SK-N-SH (cell line): ENCODE measurements around the gene TNFRSF12A. TPM values are rescaled to one million over a fixed set of nuclear protein-coding genes. Genes with fewer than 3 reads are reported as not detected.

Experiments used
- CTCF ChIA-PET: fragments of 300-600, 350-600 bp; formaldehyde crosslinking; extraction: SDS; loops from one replicate; lab custom pipeline; 2021; lab: Yijun Ruan, JAX
- POLR2A ChIA-PET: fragments of 350-600 bp; sonication (Branson Sonifier 250); formaldehyde crosslinking; extraction: SDS; loops from one replicate; lab custom pipeline; 2020; ENCODE audit warnings: antibody characterized with exemption, inconsistent platforms; lab: Yijun Ruan, JAX
- DNase-seq: peaks from one replicate; pipeline ENCODE4 v3.0.0; 2012
- H2AFZ ChIP-seq: fragments of 200-600 bp; sonication (generic); 2 replicates; pipeline ENCODE4 v1.8.1; 2016; ENCODE audit warnings: antibody characterized with exemption, mild to moderate bottlenecking, low read depth
- H3F3A ChIP-seq: fragments of 200-600 bp; sonication (generic); replicated peaks from 2 replicates; pipeline ENCODE3; 2016; ENCODE audit warnings: antibody characterized with exemption, mild to moderate bottlenecking; ENCODE audit not compliant: insufficient read depth
- H3K27ac ChIP-seq, 2 experiments: fragments of 200-500 bp in 1 of 2; fragments of 200-600 bp in 1 of 2; sonication (Bioruptor generic) in 1 of 2; sonication (generic), shearing (Covaris generic) in 1 of 2; 2 replicates each; pipeline versions ENCODE4 v1.5.1 to v1.6.1; 2014 to 2016; ENCODE audit warnings: low read depth in 2 of 2, inconsistent platforms in 1 of 2, low read length in 1 of 2, mild to moderate bottlenecking in 1 of 2, mixed read lengths in 1 of 2
- H3K27me3 ChIP-seq: fragments of 200-600 bp; sonication (generic), shearing (Covaris generic); 2 replicates; pipeline ENCODE4 v1.6.1; 2016; ENCODE audit warnings: mixed run types; ENCODE audit not compliant: insufficient read depth
- H3K36me3 ChIP-seq, 2 experiments: fragments of 200-500 bp in 1 of 2; fragments of 200-600 bp in 1 of 2; sonication (Bioruptor generic) in 1 of 2; sonication (generic) in 1 of 2; replicated peaks in 1 of 2; 2 replicates each; pipeline versions ENCODE3 to v1.5.1; 2014 to 2016; ENCODE audit warnings: low read length in 1 of 2, mild to moderate bottlenecking in 1 of 2; ENCODE audit not compliant: insufficient read depth in 2 of 2, control insufficient read depth in 1 of 2
- H3K4me1 ChIP-seq, 2 experiments: fragments of 200-500 bp in 1 of 2; fragments of 200-600 bp in 1 of 2; sonication (Bioruptor generic) in 1 of 2; sonication (generic), shearing (Covaris generic) in 1 of 2; 2 replicates each; pipeline versions ENCODE4 v1.5.1 to v1.6.1; 2014 to 2016; ENCODE audit warnings: low read depth in 1 of 2, low read length in 1 of 2, mixed run types in 1 of 2; ENCODE audit not compliant: insufficient read depth in 2 of 2, control insufficient read depth in 1 of 2
- H3K4me2 ChIP-seq: fragments of 200-600 bp; sonication (generic), shearing (Covaris generic); 2 replicates; pipeline ENCODE4 v1.6.1; 2017; ENCODE audit warnings: mixed run types
- H3K4me3 ChIP-seq, 2 experiments: fragments of 200-500 bp in 1 of 2; fragments of 200-600 bp in 1 of 2; sonication (Bioruptor generic) in 1 of 2; sonication (generic), shearing (Covaris generic) in 1 of 2; 2 replicates each; pipeline versions ENCODE4 v1.5.1 to v1.8.1; 2014 to 2016; ENCODE audit warnings: low read depth in 2 of 2, inconsistent platforms in 1 of 2, low read length in 1 of 2, mild to moderate bottlenecking in 1 of 2, mixed read lengths in 1 of 2, moderate library complexity in 1 of 2
- H3K79me2 ChIP-seq: fragments of 200-600 bp; sonication (generic); 2 replicates; pipeline ENCODE4 v1.8.1; 2017; ENCODE audit warnings: mild to moderate bottlenecking; ENCODE audit not compliant: insufficient read depth
- H3K9ac ChIP-seq: fragments of 200-600 bp; sonication (generic); 2 replicates; pipeline ENCODE4 v1.6.1; 2017; ENCODE audit warnings: mixed run types
- H3K9me2 ChIP-seq: fragments of 200-600 bp; sonication (generic); 2 replicates; pipeline ENCODE4 v1.6.1; 2017; ENCODE audit warnings: mixed run types
- H3K9me3 ChIP-seq: fragments of 200-600 bp; sonication (generic); 2 replicates; pipeline ENCODE4 v1.6.1; 2017; ENCODE audit warnings: mixed run types, mild to moderate bottlenecking, moderate library complexity
- H4K20me1 ChIP-seq: fragments of 200-600 bp; sonication (generic); 2 replicates; pipeline ENCODE4 v1.6.1; 2017; ENCODE audit warnings: mild to moderate bottlenecking, mixed run types; ENCODE audit not compliant: insufficient read depth
- CHD2 ChIP-seq: fragments of 150-350 bp; IDR thresholded peaks from 2 replicates; pipeline ENCODE4 v1.6.1; 2018; ENCODE audit warnings: low read length; ENCODE audit not compliant: partially characterized antibody
- CTCF ChIP-seq: fragments of 200-600 bp; sonication (generic); IDR thresholded peaks from 2 replicates; pipeline ENCODE4 v1.6.1; 2017; ENCODE audit warnings: antibody characterized with exemption, mild to moderate bottlenecking, moderate library complexity
- EP300 ChIP-seq, 2 experiments: IDR thresholded peaks; 2 replicates each; pipeline versions ENCODE4 v1.4.0 to v1.6.1; 2012; ENCODE audit warnings: borderline replicate concordance in 1 of 2, low read depth in 1 of 2, low read length in 1 of 2
- FOSL2 ChIP-seq: IDR thresholded peaks from 2 replicates; pipeline ENCODE4 v1.4.0; 2012; ENCODE audit warnings: low read depth, mild to moderate bottlenecking, moderate library complexity, borderline replicate concordance
- FOXM1 ChIP-seq: IDR thresholded peaks from 2 replicates; pipeline ENCODE4 v1.4.0; 2012; ENCODE audit warnings: low read depth, mild to moderate bottlenecking
- GATA2 ChIP-seq: sonication (generic); formaldehyde crosslinking; IDR thresholded peaks from 2 replicates; pipeline ENCODE4 v1.5.0; 2020; ENCODE audit warnings: mild to moderate bottlenecking, missing genetic modification reagents
- IRF3 ChIP-seq: fragments of 150-350 bp; IDR thresholded peaks from 2 replicates; pipeline ENCODE4 v1.6.1; 2016; ENCODE audit warnings: mild to moderate bottlenecking, low read depth, low read length
- MAX ChIP-seq: IDR thresholded peaks from 2 replicates; pipeline ENCODE4 v1.4.0; 2012; ENCODE audit warnings: low read depth
- MEF2A ChIP-seq: IDR thresholded peaks from 2 replicates; pipeline ENCODE4 v1.4.0; 2012; ENCODE audit warnings: low read depth, borderline replicate concordance
- POLR2AphosphoS5 ChIP-seq: IDR thresholded peaks from 2 replicates; pipeline ENCODE4 v1.6.1; 2012; ENCODE audit warnings: low read depth, low read length
- RCOR1 ChIP-seq: fragments of 150-350 bp; IDR thresholded peaks from 2 replicates; pipeline ENCODE4 v1.6.1; 2017; ENCODE audit warnings: antibody characterized with exemption, low read length
- RXRA ChIP-seq: IDR thresholded peaks from 2 replicates; pipeline ENCODE4 v1.4.0; 2012; ENCODE audit warnings: low read depth, mild to moderate bottlenecking, borderline replicate concordance
- SMC3 ChIP-seq: IDR thresholded peaks from 2 replicates; pipeline ENCODE4 v1.6.1; 2012; ENCODE audit warnings: low read depth, low read length, improper control_type of control experiment
- TAF1 ChIP-seq: IDR thresholded peaks from 2 replicates; pipeline ENCODE4 v1.6.1; 2012; ENCODE audit warnings: low read depth, mild to moderate bottlenecking, low read length, moderate library complexity, borderline replicate concordance
- TCF12 ChIP-seq: IDR thresholded peaks from 2 replicates; pipeline ENCODE4 v1.4.0; 2012
- USF2 ChIP-seq: fragments of 150-350 bp; IDR thresholded peaks from 2 replicates; pipeline ENCODE4 v1.6.1; 2017; ENCODE audit warnings: antibody characterized with exemption, low read length, low read depth, borderline replicate concordance
- WGBS: methylation state at CpG from one replicate; pipeline ENCODE4 v1.1.6; 2017; ENCODE audit warnings: low lambda C conversion rate; 5-methylcytosine and 5-hydroxymethylcytosine counted together
- polyA plus RNA-seq, 3 experiments: library from polyadenylated mRNA; depleted of rRNA; stranded (reverse); fragments of >200 nt; gene quantifications; 2 replicates each; pipeline ENCODE4 v1.2.3, GENCODE V29; 2012

The TNFRSF12A gene
- polyA plus RNA-seq, 1 of the 3 experiments (the other 2 are of a cell fraction) = 374 TPM

GRCh38 chr16:3059723-3060242 lies 39.6 kb downstream of the TNFRSF12A start:
- Histone ChIP-seq H3K4me2 (peak overlapping the region; percentile 99), H3K9ac (peak overlapping the region; percentile 84), H3K9me2 (no peaks in the 10 kb centered on the region), H3K27ac (peak overlapping the region; percentile 53 to 72), H3K36me3 (no peaks in the 10 kb centered on the region), H4K20me1 (no peaks in the 10 kb centered on the region), H3K27me3 (no peaks in the 10 kb centered on the region), H2AFZ (peak overlapping the region; percentile 95), H3F3A (no peaks in the 10 kb centered on the region), H3K79me2 (no peaks in the 10 kb centered on the region), H3K9me3 (no peaks in the 10 kb centered on the region), H3K4me1 (peaks cover 0 to 12% of the 10 kb centered on the region in 2 experiments; a peak in 1 of 4 replicates), H3K4me3 (peak overlapping the region; percentile 70 to 87)
- DNase-seq = no peak
- 79% methylated on average over 8 of the region's 9 CpGs for WGBS
- POLR2A ChIA-PET = interaction anchor here (1.3 to 2.0 kb wide), 2 partner anchors 12 to 69 kb away, joined by 3 to 6 read pairs; no protein-coding TSS in a partner anchor
- CTCF ChIA-PET = interaction anchor here (0.6 to 4.1 kb wide), 31 partner anchors 9 to 145 kb away, joined by 3 to 63 read pairs (median 11); partner anchors contain the start of genes HCFC1R1, THOC6, ZNF213 and ZSCAN10
- TF ChIP-seq GATA2 (no peak), CTCF (no peak), SMC3 (no peak), FOSL2 (no peak), RCOR1 (no peak), MAX (no peak), POLR2AphosphoS5 (no peak), IRF3 (no peak), TCF12 (no peak), TAF1 (no peak), MEF2A (no peak), CHD2 (no peak), FOXM1 (no peak), EP300 (IDR thresholded peaks at IDR 0.05; ENCODE audit: borderline replicate concordance in 1 of 2, low read depth in 1 of 2, low read length in 1 of 2) (no peak), RXRA (no peak), USF2 (no peak)
